Stimulated activated CD8-positive, alpha-beta memory T cell treated with anti-CD3 and anti-CD28 coated beads, Interleukin-12 subunit alpha, Interleukin-12 subunit beta, amount 100 ng/mL, for 4 hours (primary cell): ENCODE data around the gene SLC22A5.

Experiments
- DNase-seq: peaks from one replicate; pipeline ENCODE4 v3.0.0-alpha.2; 2020; ENCODE audit warnings: low read depth

The SLC22A5 gene

GRCh38 chr5:132369474-132370180 is at the start of gene SLC22A5:
SLC22A5 (plus strand) TSS chr5:132369710; CDS start chr5:132369973, 263 bp downstream.
- DNase-seq: peak; percentile 59

GRCh38 chr5:132319975-132320374 is 49.5 kb upstream of the SLC22A5 start:
- no peak for DNase-seq

GRCh38 chr5:132321109-132321721 is 48.3 kb upstream of the SLC22A5 start:
- DNase-seq: no peak

GRCh38 chr5:132322266-132322665 is 47.2 kb upstream of the SLC22A5 start:
- no peak for DNase-seq

GRCh38 chr5:132323202-132323601 is 46.3 kb upstream of the SLC22A5 start:
- no peak for DNase-seq

GRCh38 chr5:132325691-132326090 is 43.8 kb upstream of the SLC22A5 start:
- no peak for DNase-seq

- DNase-seq: no peak
Measured at GRCh38 chr5:132327252-132327955, 42.1 kb upstream of the SLC22A5 start.

- DNase-seq: no peak
Measured at GRCh38 chr5:132334812-132335211, 34.7 kb upstream of the SLC22A5 start.

GRCh38 chr5:132335402-132335801 is 34.1 kb upstream of the SLC22A5 start:
- DNase-seq: no peak

- no peak for DNase-seq
Measured at GRCh38 chr5:132339502-132339901, 30.0 kb upstream of the SLC22A5 start.

GRCh38 chr5:132342291-132343180 is 27.0 kb upstream of the SLC22A5 start:
- DNase-seq: no peak

GRCh38 chr5:132344775-132345514 is 24.6 kb upstream of the SLC22A5 start:
- no peak for DNase-seq

GRCh38 chr5:132353486-132353995 is 16.0 kb upstream of the SLC22A5 start:
- no peak for DNase-seq

GRCh38 chr5:132354381-132355139 is 14.9 kb upstream of the SLC22A5 start:
- no peak for DNase-seq

- no peak for DNase-seq
Measured at GRCh38 chr5:132355140-132355765, 14.3 kb upstream of the SLC22A5 start.

GRCh38 chr5:132358775-132359174 is 10.7 kb upstream of the SLC22A5 start:
- no peak for DNase-seq

GRCh38 chr5:132362086-132362485 is 7.4 kb upstream of the SLC22A5 start:
- DNase-seq: no peak

- no peak for DNase-seq
Measured at GRCh38 chr5:132363431-132364112, 5.9 kb upstream of the SLC22A5 start.

GRCh38 chr5:132364319-132364718 is 5.2 kb upstream of the SLC22A5 start:
- no peak for DNase-seq
